H9 (cell line): ENCODE results near the gene USP7. TPM values are rescaled to one million over a fixed set of nuclear protein-coding genes. Genes with fewer than 3 reads are reported as not detected.

Experiments used
- DNase-seq: peaks from one replicate; pipeline ENCODE4 v3.0.0-alpha.2; 2017
- H2AFZ ChIP-seq: one replicate; pipeline ENCODE4 v1.6.1; 2013; ENCODE audit warnings: mild to moderate bottlenecking, low read length, control low read depth, moderate library complexity
- H2AK5ac ChIP-seq: 2 replicates; pipeline ENCODE4 v1.6.1; 2013; ENCODE audit warnings: low read length, control low read depth, mixed read lengths; ENCODE audit not compliant: insufficient read length
- H2BK120ac ChIP-seq: one replicate; pipeline ENCODE4 v1.6.1; 2013; ENCODE audit warnings: low read depth, mild to moderate bottlenecking, low read length, control low read depth, inconsistent platforms; ENCODE audit not compliant: poor library complexity, severe bottlenecking
- H2BK12ac ChIP-seq: 2 replicates; pipeline ENCODE4 v1.6.1; 2013; ENCODE audit warnings: low read length, control low read depth, mixed read lengths, low read depth; ENCODE audit not compliant: insufficient read length
- H2BK15ac ChIP-seq: 2 replicates; pipeline ENCODE4 v1.6.1; 2013; ENCODE audit warnings: low read depth, low read length, control low read depth
- H2BK20ac ChIP-seq: one replicate; pipeline ENCODE4 v1.6.1; 2013; ENCODE audit warnings: low read depth, mild to moderate bottlenecking, low read length, control low read depth, inconsistent platforms; ENCODE audit not compliant: poor library complexity, severe bottlenecking
- H2BK5ac ChIP-seq: 2 replicates; pipeline ENCODE4 v1.6.1; 2013; ENCODE audit warnings: low read length, control low read depth, mixed read lengths; ENCODE audit not compliant: insufficient read length
- H3K14ac ChIP-seq: 2 replicates; pipeline ENCODE4 v1.6.1; 2013; ENCODE audit warnings: low read length, control low read depth; ENCODE audit not compliant: insufficient read depth
- H3K18ac ChIP-seq: 2 replicates; pipeline ENCODE4 v1.6.1; 2013; ENCODE audit warnings: low read depth, mild to moderate bottlenecking, mixed read lengths, low read length, control low read depth; ENCODE audit not compliant: insufficient read length
- H3K23ac ChIP-seq: 2 replicates; pipeline ENCODE4 v1.6.1; 2013; ENCODE audit warnings: low read length, control low read depth, mixed read lengths, low read depth; ENCODE audit not compliant: insufficient read length
- H3K23me2 ChIP-seq: 2 replicates; pipeline ENCODE4 v1.6.1; 2013; ENCODE audit warnings: low read depth, mild to moderate bottlenecking, mixed read lengths, low read length, control low read depth; ENCODE audit not compliant: insufficient read length, poor library complexity, severe bottlenecking
- H3K27ac ChIP-seq: 2 replicates; pipeline ENCODE4 v1.5.1; 2013; ENCODE audit warnings: low read length, control low read depth, mixed read lengths, low read depth; ENCODE audit not compliant: insufficient read length
- H3K27me3 ChIP-seq: 2 replicates; pipeline ENCODE4 v1.6.1; 2013; ENCODE audit warnings: low read length, control low read depth, inconsistent platforms; ENCODE audit not compliant: insufficient read depth
- H3K4ac ChIP-seq: 2 replicates; pipeline ENCODE4 v1.6.1; 2013; ENCODE audit warnings: low read depth, mild to moderate bottlenecking, control low read depth, inconsistent platforms, low read length, moderate library complexity
- H3K4me1 ChIP-seq: 2 replicates; pipeline ENCODE4 v1.6.1; 2013; ENCODE audit warnings: low read length, control low read depth, inconsistent platforms; ENCODE audit not compliant: insufficient read depth
- H3K4me2 ChIP-seq: 2 replicates; pipeline ENCODE4 v1.6.1; 2013; ENCODE audit warnings: low read length, control low read depth, mixed read lengths; ENCODE audit not compliant: insufficient read length, insufficient read depth
- H3K56ac ChIP-seq: 2 replicates; pipeline ENCODE4 v1.6.1; 2013; ENCODE audit warnings: low read depth, mild to moderate bottlenecking, mixed read lengths, low read length, control low read depth; ENCODE audit not compliant: insufficient read length
- H3K79me1 ChIP-seq: 2 replicates; pipeline ENCODE4 v1.6.1; 2013; ENCODE audit warnings: low read depth, mild to moderate bottlenecking, moderate library complexity, low read length, control low read depth, inconsistent platforms; ENCODE audit not compliant: insufficient read depth, poor library complexity, severe bottlenecking
- H3K79me2 ChIP-seq: 2 replicates; pipeline ENCODE4 v1.6.1; 2013; ENCODE audit warnings: low read length, control low read depth, inconsistent platforms; ENCODE audit not compliant: insufficient read depth
- H3K9ac ChIP-seq: 2 replicates; pipeline ENCODE4 v1.6.1; 2013; ENCODE audit warnings: low read length, control low read depth, mixed read lengths; ENCODE audit not compliant: insufficient read length; ENCODE audit errors: extremely low read depth
- H3K9me3 ChIP-seq: one replicate; pipeline ENCODE4 v1.6.1; 2013; ENCODE audit warnings: low read depth, low read length, inconsistent platforms; ENCODE audit not compliant: control insufficient read depth
- H3T11ph ChIP-seq: one replicate; pipeline ENCODE4 v1.6.1; 2013; ENCODE audit warnings: mild to moderate bottlenecking, low read length, control low read depth, inconsistent platforms
- H4K20me1 ChIP-seq: one replicate; pipeline ENCODE4 v1.6.1; 2013; ENCODE audit not compliant: control insufficient read depth, insufficient read length, insufficient read depth
- H4K5ac ChIP-seq: 2 replicates; pipeline ENCODE4 v1.6.1; 2013; ENCODE audit warnings: low read depth, mild to moderate bottlenecking, mixed read lengths, low read length, control low read depth; ENCODE audit not compliant: insufficient read length
- H4K8ac ChIP-seq: replicated peaks from 2 replicates; pipeline ENCODE4 v1.6.1; 2013; ENCODE audit warnings: low read length, control low read depth, mixed read lengths, low read depth; ENCODE audit not compliant: insufficient read length
- H4K91ac ChIP-seq: 2 replicates; pipeline ENCODE4 v1.6.1; 2013; ENCODE audit warnings: low read depth, mild to moderate bottlenecking, moderate library complexity, mixed read lengths, low read length, control low read depth; ENCODE audit not compliant: insufficient read length
- H3K27ac Mint-ChIP-seq, 3 experiments: 2 replicates in 2 of 3; 3 replicates in 1 of 3; pipeline ENCODE4 v1.8.0; 2020 to 2021; ENCODE audit warnings: mixed read lengths in 3 of 3, mild to moderate bottlenecking in 1 of 3, moderate library complexity in 1 of 3
- H3K27me3 Mint-ChIP-seq: 2 replicates; pipeline ENCODE4 v1.8.0; 2021; ENCODE audit warnings: low read depth, mild to moderate bottlenecking, moderate library complexity, mixed read lengths
- H3K36me3 Mint-ChIP-seq, 3 experiments: 2 replicates in 2 of 3; 3 replicates in 1 of 3; pipeline ENCODE4 v1.8.0; 2020 to 2021; ENCODE audit warnings: low read depth in 3 of 3, mixed read lengths in 3 of 3; ENCODE audit not compliant: insufficient read depth in 1 of 3
- H3K4me1 Mint-ChIP-seq, 2 experiments: 2 replicates each; pipeline ENCODE4 v1.8.0; 2020; ENCODE audit warnings: mixed read lengths in 2 of 2
- H3K4me3 Mint-ChIP-seq, 2 experiments: 2 replicates in 1 of 2; 3 replicates in 1 of 2; pipeline ENCODE4 v1.8.0; 2020 to 2021; ENCODE audit warnings: mild to moderate bottlenecking in 2 of 2, mixed read lengths in 2 of 2, moderate library complexity in 1 of 2
- H3K9me3 Mint-ChIP-seq, 2 experiments: 2 replicates in 1 of 2; 3 replicates in 1 of 2; pipeline ENCODE4 v1.8.0; 2020; ENCODE audit warnings: mild to moderate bottlenecking in 2 of 2, mixed read lengths in 2 of 2, moderate library complexity in 1 of 2
- WGBS: extraction: QIAGEN DNeasy Blood & Tissue Kit; methylation state at CpG from one replicate; pipeline ENCODE4 v1.1.7; 2013; ENCODE audit warnings: missing lambda C conversion rate, low lambda C conversion rate, mixed read lengths; ENCODE audit not compliant: insufficient read length; ENCODE audit errors: extremely low coverage; 5-methylcytosine and 5-hydroxymethylcytosine counted together
- total RNA-seq: library from RNA; stranded (reverse); gene quantifications from 2 replicates; pipeline ENCODE4 v1.2.1, GENCODE V29; 2021
- TF ChIP-seq, protein P1 (sequence below): fragments of 200-600 bp; sonication (generic); conservative IDR thresholded peaks from 3 replicates; pipeline ENCODE4 v1.8.0; 2021; ENCODE audit warnings: antibody characterized with exemption, mild to moderate bottlenecking

The USP7 gene
- total RNA-seq, 1 experiment from 2014 or later, result 192 TPM

DNA sequence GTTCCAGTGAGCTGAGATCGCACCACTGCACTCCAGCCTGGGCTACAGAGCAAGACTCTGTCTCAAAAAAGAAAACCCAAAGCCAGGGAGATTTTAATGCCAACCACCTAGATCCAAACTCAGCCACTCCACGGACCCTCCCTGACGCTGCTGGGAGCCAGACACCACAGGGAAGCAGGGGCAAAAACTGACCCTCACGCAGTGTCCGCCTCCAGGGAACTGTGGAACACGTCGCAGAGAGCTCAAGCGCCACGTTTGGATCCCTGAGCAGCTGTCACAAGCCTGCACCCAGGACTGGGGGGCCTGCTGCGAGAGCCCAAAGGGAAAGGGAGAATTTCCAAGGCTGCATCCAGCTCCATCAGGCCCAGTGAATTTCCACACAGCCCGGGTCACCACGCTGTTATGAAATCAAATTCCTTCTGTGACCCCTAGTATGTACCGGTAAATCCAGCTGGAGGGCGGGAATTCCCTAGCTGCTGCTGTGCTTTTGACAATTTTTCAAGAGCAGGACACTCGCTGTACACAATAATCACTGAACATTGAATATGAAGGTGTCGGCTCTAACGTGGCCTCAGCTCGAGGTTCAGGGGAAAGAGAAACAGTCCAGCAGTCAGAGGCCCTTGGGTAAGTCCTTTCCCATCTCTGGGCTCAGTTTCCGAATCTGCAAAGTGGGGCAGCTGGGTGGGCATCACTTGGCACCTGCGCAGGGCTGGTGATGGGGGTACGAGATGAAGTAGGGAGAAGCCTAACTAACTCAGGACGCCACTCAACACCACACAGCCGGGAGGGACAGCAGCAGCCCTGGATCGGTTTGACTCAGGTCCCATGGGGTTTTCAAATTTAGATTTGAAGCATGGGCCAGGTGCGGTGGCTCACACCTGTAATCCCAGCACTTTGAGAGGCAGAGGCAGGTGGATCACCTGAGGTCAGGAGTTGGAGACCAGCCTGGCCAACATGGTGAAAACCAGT, 103.5 kb downstream of the USP7 start:
- H4K20me1 ChIP-seq, result peaks cover 5% of the 10 kb centered on the region
- TF ChIP-seq, protein P1, sequence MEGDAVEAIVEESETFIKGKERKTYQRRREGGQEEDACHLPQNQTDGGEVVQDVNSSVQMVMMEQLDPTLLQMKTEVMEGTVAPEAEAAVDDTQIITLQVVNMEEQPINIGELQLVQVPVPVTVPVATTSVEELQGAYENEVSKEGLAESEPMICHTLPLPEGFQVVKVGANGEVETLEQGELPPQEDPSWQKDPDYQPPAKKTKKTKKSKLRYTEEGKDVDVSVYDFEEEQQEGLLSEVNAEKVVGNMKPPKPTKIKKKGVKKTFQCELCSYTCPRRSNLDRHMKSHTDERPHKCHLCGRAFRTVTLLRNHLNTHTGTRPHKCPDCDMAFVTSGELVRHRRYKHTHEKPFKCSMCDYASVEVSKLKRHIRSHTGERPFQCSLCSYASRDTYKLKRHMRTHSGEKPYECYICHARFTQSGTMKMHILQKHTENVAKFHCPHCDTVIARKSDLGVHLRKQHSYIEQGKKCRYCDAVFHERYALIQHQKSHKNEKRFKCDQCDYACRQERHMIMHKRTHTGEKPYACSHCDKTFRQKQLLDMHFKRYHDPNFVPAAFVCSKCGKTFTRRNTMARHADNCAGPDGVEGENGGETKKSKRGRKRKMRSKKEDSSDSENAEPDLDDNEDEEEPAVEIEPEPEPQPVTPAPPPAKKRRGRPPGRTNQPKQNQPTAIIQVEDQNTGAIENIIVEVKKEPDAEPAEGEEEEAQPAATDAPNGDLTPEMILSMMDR, result no peak

More for the DNA sequence above, 103.5 kb downstream of the USP7 start:
- H3K23me2 ChIP-seq, result no peaks in the 10 kb centered on the region
- DNase-seq, result no peak
- H3T11ph ChIP-seq, result no peak overlapping the region
- no peaks in the 10 kb centered on the region for H3K27me3 ChIP-seq
- H3K18ac ChIP-seq, result no peak overlapping the region
- H2BK12ac ChIP-seq, result no peak overlapping the region
- H3K56ac ChIP-seq, result no peak overlapping the region
- H3K9ac ChIP-seq, result no peak overlapping the region
- Mint-ChIP-seq H3K36me3 (peaks cover 47 to 64% (median 53%) of the 10 kb centered on the region in 3 experiments), H3K9me3 (peaks cover 0 to 3% of the 10 kb centered on the region in 2 experiments; a peak in 2 of 5 replicates), H3K27me3 (no peaks in the 10 kb centered on the region; the same call in none of the 2 replicates), H3K4me3 (no peak overlapping the region), H3K4me1 (peaks cover 33 to 50% of the 10 kb centered on the region in 2 experiments), H3K27ac (peak overlapping the region in 2 of 3 experiments; percentile 55 to 97; a peak in 3 of 7 replicates)
- no peak overlapping the region for H2BK5ac ChIP-seq
- no peak overlapping the region for H2AFZ ChIP-seq
- H3K9me3 ChIP-seq, result no peaks in the 10 kb centered on the region
- no peak overlapping the region for H2BK120ac ChIP-seq
- H2BK20ac ChIP-seq, result no peak overlapping the region
- peaks cover 14% of the 10 kb centered on the region; the same call in 1 of the 2 replicates for H3K4me1 ChIP-seq
- H3K4me2 ChIP-seq, result no peak overlapping the region
- H4K5ac ChIP-seq, result no peak overlapping the region
- peaks cover 5% of the 10 kb centered on the region for H3K79me1 ChIP-seq
- peaks cover 43% of the 10 kb centered on the region; the same call in 1 of the 2 replicates for H3K79me2 ChIP-seq
- no peak overlapping the region for H2BK15ac ChIP-seq
- no peak overlapping the region for H3K27ac ChIP-seq
- H3K14ac ChIP-seq, result no peak overlapping the region
- no CpG with 5 or more reads among the region's 25 CpGs for WGBS
- no peak overlapping the region for H2AK5ac ChIP-seq
- H4K91ac ChIP-seq, result no peak overlapping the region
- no peak overlapping the region for H3K4ac ChIP-seq
- no peak overlapping the region for H4K8ac ChIP-seq
- no peak overlapping the region for H3K23ac ChIP-seq
